CD4-positive, alpha-beta T cell treated with Interleukin-2 at 100 ng/mL for 4 hours (primary cell): ENCODE measurements around the gene SCRN2.

Experiments used
- DNase-seq: peaks from one replicate; pipeline ENCODE4 v3.0.0-alpha.2; 2020; ENCODE audit warnings: low spot score

Gene SCRN2

DNA sequence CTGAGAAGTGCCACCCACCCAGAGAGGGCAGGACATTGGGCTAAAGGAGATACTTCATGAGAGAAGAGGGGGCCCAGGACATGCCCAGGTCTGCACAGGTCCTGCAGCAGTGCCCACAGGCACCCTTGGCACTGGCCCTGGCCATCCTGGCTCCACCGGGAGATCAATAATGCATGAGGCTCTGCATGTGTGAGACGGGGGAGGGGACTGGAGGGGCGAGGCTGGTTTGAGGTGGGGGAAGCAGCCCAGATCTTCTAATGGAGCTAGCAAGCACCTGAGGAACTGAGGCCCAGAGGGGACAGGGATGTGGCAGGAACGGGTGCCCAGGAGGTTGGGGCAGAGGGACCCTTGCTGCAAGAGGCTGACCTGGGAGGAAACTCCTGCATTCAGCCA lies 20.0 kb downstream of the SCRN2 start:
- no peak for DNase-seq

DNA sequence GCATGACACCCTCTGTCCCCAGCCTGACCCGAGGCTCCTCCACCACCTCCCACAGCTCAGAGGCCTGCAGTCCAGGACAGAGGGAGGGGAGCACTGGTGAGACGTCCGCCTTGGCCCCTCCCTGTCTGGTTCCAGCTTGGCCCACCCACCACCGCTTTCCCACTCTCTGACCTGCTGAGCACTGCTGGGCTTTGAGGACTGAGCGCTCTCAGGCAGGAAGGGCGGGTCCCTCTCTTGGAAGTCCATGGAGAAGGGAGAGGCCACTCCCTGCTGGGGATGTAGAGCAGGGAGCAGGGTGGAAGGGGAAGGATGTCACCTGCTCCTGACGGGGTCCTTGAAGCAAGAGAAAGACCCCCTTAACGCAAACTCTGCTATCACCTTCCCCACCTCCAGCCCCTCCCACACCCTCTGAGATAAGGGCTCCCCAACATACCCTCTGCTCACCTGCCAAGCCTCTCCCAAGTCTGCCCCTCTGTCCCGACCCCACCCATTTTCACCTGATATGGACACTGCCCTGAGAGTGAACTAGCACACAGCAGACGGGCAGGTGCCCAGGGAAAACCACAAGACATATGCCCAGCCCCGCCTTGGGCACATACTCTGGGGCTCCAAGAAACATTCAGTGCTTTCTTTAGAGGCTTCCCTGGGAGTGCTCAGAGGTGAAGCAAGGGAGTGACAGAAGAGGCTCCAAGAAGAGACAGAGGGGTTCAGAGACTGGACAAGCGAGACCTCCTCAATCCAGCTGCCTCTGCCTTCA lies 20.9 kb downstream of the SCRN2 start:
- DNase-seq = no peak

DNA sequence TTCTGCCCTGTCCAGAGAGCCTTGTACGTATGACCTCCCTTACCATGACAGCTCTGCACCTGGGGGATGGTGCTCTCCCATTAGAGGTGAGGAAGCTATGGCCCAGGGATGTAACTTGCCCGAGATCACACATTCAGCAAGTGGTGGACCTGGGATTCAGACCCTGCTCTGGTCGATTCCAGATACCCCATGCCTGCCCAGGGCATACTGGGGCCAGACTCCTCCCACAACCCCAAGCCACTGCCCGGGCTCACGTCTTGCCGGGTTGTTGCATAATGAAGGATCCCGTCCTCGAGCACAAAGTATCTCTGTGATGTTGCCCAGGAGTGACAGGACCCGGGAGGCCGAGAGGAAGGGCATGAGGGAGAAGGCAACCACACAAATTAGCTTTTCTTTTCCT lies 21.6 kb downstream of the SCRN2 start:
- DNase-seq = no peak

DNA sequence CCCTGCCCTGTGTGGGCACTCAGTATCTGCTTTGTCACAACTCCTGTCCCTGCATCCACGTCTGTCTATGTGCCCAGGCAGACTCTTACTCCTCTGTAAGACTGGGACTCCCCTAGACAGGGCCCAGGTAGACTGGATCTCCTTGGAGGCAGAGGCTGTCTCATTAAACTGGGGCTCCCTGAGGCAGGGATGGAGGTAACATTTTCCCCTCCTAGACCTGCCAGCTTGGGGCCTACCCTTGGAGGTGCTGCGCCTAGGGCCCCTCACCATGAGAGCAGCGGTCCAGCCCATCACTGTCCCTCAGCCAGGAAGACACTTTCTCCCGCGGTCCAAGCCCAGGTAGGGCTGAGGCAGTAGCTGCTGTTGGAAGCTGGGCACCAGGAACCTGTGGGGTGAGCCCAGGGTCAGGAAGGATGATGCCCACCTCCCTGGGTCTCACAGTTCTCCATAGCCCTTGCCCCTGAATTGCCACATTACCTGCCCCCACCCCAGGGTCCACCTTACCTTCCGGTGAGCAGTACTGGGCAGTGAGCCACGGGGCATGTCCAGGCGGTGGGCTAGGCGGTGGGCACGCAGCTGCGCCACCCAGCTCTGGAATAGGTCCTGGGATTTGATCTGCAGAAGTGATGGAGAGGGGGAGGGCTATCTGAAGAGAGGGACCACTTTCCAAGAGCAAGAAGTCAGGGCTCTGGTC lies 22.9 kb downstream of the SCRN2 start:
- DNase-seq = no peak

DNA sequence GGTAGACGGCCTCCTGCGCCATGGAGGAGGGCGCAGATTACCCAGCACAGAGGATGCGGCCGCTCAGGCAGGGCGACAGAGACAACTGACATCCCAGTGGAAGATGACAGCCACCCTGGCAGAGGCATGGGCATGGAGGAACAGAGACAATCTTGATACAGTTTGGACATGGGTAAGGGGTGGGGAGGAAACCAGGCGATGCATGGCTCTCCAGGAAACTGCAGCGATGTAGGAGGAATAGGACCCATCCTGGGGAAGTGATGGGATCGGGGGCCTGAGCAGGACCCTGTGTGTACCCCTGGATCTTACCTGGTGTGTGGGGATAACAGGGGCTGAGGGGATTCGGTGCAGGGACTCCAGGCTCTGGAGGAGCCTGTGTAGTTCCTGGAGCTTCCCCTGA lies 24.1 kb downstream of the SCRN2 start:
- no peak for DNase-seq

DNA sequence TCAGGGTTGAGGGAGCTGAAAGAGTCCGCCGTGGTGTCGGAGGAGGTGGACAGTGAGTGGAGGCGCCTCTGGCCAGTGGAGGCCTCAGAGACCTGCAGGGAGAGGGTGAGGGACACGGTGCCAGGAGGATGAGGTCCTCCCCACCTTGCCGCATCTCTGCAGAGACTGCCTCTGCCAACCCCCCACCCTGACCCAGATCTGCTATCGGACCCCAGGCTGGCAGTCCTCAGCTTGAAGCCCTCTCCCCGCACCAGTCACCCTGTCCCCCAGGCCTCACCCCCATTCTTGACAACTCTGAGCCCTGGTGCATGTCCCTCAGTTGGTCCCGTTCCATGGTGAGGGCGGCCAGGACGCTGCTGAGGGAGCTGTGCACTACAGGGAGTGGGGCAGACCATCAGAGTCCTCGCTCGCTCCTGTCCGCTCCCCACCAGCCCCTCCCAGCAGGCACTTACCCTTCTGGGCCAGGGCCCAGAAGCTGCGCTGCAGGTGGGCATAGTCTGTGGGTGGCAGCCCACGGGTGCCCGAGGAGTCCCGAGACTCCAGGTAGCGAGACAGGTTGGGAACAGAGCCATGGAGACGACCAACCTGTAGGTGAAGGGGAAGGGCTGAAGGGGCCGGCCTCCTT lies 24.9 kb downstream of the SCRN2 start:
- no peak for DNase-seq

DNA sequence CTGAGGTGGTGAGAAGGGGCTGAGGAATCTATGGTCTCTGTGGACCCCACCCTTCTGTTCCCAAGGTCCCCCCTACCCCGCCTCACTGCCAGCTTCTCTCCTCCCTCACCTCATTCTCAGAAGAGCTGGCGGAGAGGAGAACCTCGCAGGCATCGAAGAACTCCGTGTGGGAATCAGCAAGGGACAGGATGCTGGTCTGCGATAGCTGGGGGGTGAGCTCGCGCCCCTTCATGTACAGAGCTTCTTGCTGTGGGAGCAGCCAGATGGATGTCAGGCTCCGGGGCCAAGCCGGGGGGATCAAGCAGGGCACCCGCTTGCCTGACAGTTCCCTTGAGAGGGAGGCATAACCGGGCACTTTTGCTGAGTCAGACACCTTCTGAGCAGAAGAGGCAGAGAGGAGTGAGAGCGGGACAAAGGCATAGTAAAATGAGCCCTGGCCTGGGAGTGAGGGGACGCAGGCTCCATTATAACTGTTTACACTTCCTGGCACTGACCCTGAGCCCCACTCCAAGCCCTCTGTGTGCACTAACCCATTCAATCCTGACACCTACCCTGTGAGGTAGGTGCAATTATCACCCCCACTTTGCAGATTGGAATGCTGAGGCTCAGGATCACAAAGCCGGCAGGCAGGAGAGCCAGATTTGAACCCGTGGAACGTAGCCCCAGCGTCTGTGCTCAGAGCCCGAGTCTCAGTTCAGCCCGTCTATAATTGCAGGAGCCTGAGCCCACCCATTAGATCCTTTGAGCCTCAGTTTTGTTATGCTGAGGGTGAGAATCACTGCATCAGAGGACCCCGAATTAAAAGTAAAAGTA lies 25.8 kb downstream of the SCRN2 start:
- no peak for DNase-seq

DNA sequence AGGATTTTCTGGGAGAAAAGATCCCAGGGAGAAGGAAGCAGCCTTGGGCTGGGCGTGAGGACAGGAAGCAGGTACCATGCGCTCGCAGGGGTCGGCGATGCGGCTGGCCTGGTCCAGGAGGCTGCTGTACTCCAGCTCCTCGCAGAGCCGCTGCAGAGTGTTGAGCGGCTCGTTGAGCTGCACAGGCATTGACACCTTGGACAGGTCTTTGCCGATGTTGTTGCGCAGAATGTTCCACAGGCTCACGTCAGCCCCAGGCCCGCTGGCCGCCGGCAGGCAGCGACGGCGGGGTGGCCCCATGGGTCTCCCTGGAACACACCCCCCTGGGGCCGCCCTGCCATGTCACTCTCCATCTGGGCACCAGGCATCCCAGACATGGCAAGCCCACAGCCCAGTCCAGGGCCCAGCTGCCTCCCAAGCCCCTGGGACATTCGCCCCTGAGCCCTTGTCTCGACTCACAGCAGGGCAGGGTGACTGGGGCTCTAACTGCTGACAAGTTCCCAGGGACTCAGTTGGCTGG lies 27.5 kb downstream of the SCRN2 start:
- DNase-seq = no peak

DNA sequence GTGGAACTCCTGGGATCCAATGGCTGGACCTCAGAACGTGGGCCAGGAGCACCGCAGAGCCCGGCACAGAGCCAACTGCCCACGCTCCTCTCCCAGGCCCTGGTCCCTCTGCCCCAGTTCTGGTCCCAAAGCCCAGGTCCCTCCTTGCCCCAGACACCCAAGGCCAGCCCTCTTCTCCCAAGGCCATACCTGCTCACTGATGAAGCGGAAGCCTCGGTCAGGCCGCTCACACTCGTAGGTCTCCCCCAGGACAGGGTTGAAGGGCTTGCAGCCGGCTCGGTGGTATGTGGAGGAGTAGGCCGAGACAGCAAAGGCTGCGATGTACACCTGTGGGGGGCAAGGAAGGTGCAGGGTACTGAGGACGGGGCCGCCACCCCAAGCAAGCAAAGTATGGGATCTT lies 28.0 kb downstream of the SCRN2 start:
- DNase-seq = no peak

DNA sequence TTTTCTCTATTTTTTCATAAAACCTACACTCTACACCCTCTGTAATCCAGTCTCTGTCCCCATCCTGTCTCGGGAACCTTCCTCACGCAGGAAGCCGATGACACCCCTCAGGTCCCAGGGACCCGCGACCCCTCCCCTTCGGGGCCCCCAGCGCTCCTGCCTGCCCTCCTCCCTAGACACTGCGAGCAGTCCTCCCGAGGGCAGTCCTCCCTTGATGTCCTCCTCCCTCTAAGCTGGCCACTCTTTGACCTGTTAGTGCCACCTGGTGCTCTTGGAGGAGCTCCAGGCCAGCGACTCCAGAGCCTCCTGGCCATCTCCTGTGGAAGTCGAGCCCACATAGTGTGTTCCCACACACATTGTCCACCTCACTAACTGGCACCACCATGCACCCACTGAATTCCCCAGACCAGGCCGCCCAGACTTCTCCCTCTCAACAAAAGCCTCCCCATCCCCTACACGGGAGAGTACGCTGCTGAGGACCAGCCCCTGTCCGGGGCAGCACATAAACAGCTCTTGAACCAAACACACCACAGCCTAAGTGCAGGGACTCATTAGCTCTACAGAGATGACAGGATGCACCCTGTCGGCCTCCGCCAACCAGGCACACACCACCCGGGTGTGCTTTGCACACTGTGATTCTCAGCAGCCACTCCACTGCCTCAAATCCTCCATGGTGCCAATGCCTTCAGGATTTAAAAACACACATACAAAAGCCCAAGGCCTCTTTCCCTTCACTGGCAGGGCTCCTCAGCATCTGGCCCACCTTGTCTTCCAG lies 28.7 kb downstream of the SCRN2 start:
- no peak for DNase-seq

DNA sequence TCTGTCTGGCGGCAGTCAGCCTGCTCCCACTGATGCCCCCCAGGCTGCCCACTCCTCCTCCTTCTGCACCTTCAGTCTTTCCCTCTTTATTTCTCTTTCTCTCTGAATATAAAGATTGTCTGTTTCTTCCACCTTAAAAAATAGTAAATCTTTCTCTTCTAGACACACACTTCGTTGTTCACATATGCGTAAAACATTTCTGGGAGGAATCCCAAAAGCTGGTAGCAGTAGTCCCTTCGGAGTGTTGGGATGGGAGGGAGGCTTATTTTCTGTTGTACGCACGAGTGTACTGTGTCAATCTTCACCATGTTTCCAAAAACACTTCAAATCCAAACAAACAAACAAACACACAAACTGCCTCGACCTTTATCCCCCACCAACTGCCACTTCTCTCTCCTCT lies 29.4 kb downstream of the SCRN2 start:
- no peak for DNase-seq

DNA sequence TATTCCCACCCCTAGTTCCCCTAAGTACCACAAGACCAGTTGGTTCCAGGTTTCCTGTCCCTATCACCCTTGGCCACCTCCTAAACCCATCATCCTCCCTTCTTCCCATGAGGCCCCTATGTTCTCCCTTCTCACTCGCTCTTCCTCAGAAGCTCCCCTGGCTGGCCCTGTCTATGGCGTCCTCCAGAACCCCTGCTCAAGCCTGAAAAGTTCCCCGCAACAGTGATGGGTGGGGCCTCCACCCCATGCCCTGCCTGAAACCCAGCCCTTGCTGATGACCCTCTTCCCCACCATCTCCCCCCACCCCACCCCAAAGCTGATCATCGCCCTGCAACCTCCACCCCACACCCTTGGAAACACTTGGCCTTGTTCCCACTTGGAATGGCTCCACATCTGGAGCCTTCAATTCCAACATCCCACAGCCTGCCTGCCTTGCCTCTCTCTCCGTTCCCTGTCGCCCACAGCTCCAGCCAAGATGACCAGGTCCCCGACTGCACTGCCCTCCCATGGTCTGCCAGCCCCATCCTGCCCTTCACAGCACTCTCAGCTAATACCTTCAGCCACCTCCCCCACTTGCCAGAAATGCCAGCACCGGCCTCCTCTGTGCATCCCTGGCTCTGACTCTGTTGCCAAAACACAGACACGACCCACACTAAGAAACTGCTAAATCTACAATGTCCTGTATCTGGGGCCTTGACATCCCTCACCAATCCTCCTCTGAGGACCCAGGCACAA lies 30.0 kb downstream of the SCRN2 start:
- DNase-seq = no peak

DNA sequence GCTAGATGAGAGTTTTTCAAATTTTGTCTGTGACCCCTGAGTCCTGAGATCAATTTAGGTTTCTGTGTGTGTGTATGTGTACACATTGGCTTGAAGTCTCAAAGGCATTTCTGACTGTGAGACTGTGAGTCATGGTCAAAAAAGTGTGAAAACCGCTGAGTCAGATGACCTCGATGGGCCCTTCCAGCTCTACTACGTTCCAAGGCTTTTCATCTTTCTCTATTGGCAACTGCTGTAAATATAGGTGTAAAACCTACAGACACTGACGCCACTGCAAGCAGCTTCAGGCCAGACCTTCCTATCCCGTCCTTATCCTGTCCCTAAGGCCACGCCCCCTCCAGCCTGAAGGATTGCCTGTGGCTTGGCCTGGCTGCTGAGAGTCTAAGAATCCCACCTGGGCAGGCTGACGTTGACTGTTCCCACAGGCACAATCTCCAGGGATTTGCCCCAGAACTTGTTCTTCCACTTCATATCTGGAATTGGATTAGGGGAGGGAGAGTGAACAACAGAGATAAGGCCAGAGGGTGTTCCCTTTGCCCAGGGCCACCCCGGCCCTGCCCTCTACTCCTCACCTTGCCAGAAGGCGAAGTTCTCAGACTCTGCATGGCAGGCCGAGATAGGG lies 30.8 kb downstream of the SCRN2 start:
- peak; percentile 71 for DNase-seq

DNA sequence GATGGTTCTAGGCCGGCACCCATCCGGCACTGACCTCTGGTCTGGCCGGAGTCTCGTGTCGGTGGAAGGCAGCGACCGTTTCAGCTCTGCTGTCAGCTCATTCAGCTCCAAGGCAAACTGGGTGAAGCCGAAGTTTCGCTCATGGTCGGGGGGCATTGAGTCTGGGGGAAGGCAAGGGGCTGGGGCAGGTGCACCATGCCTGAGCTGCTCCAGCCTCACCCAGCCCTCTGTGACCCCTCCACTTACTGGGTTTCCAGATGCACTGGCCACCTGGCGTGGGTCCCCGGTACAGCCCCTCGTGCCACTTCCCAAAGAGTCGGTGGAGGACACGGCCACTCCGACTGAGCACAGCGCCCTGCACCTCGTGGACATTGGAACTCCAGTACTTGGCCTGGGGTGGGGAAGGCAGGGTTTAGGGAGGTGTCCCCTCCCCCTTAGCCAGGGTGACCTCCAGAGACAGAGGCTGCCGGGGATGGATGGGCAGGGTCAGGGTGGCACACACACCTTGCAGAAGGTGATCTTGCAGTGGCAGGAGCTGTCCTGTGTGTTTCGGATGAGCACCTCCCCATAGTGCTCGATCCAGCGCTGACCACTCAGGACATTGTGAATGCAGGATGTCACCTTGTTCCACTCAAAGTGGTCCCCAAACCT lies 32.1 kb downstream of the SCRN2 start:
- DNase-seq = no peak

DNA sequence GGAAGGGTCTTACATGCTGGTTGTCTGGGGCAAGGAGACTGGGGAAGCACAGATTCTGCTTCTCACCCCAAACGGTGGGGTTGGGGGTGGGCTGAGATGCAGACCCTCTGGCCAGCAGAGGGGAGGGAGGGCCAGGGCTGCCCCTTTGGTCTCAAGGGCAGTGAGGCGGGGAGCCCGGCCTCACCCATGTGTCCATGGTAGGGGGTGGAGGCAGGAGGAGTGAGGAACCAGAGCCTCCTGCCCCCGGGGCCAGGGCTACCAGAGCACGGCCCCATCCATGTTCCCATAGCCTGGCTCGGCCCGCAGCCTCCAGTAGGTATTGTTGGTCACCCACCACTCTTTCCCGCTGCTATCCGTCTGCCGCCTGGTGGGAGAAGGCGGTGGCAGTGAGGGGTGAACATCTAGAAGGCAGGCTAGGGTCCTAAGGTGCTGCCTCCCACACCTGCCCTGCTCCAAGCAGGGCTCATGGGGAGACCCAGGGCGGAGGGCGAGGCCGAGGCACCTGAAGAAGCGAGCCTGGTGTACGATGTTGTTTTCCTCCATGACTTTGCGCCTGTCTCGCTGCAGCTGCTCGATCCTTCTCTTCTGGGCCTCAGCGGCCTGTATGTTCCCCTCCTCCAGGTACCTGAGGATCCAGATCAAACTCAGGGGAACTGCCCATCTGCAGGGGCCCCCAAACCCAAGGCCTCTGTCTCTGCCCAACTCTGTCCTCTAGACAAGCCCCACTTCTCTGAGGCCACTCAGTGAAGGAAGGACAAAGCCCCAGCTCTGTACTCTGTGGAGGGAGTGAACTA lies 32.8 kb downstream of the SCRN2 start:
- no peak for DNase-seq

DNA sequence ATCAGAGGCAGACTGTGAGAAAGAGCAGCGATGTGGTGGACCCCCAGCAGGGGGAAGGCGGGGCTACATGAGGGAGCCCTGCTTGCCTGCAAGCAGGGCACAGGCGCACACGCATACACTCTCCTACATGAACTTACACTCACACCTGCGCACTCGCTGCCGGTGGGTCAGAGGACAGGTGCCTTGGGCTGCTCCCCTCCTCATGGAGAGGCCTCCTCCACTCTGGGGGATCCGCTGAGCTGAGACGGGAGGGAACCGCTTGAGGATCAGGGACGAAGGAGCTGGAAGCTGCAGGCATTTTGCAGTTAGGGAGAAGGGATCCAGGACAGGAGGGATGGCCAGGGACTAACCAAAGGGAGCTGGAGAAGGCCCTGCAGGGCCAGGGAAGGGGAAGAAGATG lies 33.7 kb downstream of the SCRN2 start:
- no peak for DNase-seq

DNA sequence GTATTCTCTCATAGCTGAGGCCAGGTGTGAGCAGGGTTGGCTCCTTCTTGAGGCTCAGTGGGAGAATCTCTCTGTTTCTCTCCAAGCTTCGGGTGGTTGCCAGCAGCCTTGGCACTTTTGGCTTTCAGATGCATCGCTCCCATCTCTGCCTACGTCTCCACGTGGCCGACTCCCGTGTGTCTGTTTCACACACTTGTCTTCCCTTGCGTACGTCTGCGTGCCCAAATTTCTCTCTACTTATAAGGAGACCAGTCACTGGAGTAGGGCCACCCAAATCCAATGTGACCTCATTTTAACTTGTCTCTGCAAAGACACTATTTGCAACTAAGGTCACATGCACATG lies 34.2 kb downstream of the SCRN2 start:
- no peak for DNase-seq

DNA sequence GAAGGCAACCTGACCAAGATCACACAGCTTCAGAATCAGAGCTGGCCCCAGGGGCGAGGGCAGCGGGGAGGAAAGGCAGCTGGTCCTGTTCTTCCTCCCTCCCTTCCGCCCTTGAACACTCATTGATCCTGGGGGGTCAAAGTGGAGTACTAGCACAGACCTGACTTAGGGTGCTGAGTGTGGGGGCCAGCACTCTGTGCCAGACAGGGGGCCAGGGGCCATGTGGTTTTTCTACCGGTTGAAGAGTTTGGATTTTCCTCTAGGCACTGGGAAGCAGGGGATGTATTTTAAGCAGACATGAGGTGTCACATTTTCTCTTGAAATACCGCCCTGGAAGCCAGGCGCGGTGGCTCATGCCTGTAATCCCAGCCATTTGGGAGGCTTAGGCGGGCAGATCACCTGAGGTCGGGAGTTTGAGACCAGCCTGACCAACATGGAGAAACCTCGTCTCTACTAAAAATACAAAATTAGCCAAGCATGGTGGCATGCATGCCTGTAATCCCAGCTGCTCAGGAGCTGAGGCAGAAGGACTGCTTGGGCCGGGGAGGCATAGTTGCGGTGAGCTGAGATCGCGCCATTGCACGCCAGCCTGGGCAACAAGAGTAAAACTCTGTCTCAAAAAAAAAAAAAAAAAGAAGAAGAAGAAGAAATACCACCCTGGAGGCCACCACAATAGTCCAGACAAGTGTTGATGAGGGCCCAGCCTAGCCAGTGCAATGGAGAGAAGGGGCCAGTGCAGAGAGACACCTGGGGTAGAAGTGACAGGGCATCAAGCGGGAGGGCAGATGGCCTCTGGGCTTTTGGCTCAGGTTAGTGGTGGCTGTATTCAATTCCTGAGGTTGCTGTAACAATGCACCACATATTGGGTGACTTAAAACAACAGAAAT lies 34.8 kb downstream of the SCRN2 start:
- DNase-seq = no peak
